HepG2 (cell line): ENCODE results near the gene CSRNP3. TPM values are rescaled to one million over a fixed set of nuclear protein-coding genes. Genes with fewer than 3 reads are reported as not detected.

Source experiments
- ATAC-seq: fragments of 200-7000 bp; cut with Tn5 transposase; 3 replicates; pipeline ENCODE4 v1.9.1; 2020; ENCODE audit warnings: mild to moderate bottlenecking, moderate library complexity
- BruUV-seq: library from RNA; stranded (reverse); fragments of 400-500 nt; replicated peaks from 2 replicates; lab custom pipeline; 2021; lab: Mats Ljungman, UMichigan
- CTCF ChIA-PET: fragments of 300-600 bp; formaldehyde crosslinking; extraction: SDS; loops from one replicate; lab custom pipeline; 2021; ENCODE audit warnings: low total read pairs, inconsistent platforms, low intra/inter-chr PET ratio; lab: Yijun Ruan, JAX
- POLR2A ChIA-PET: fragments of 350-600 bp; sonication (Branson Sonifier 250); formaldehyde crosslinking; loops from one replicate; lab custom pipeline; 2020; ENCODE audit warnings: antibody characterized with exemption, inconsistent platforms; lab: Yijun Ruan, JAX
- DNase-seq: peaks from one replicate; pipeline ENCODE4 v3.0.0-alpha.2; 2015; ENCODE audit warnings: low spot score
- FAIRE-seq: peaks from 3 replicates; lab custom pipeline; 2011; peaks lifted over from hg19 to GRCh38; lab: Jason Lieb, UNC
- H2AFZ ChIP-seq: one replicate; pipeline ENCODE4 v1.6.1; 2011; ENCODE audit warnings: low read length, inconsistent platforms
- H3K27ac ChIP-seq: fragments of 300-600 bp; 3 replicates; pipeline ENCODE4 v1.8.0; 2011; ENCODE audit warnings: mixed run types, mild to moderate bottlenecking, mixed read lengths, low read length, inconsistent platforms; ENCODE audit not compliant: insufficient read depth; ENCODE audit errors: extremely low read length
- H3K27me3 ChIP-seq, 2 experiments: fragments of 200-600 bp in 1 of 2; 2 replicates in 1 of 2; 3 replicates in 1 of 2; pipeline versions ENCODE4 v1.6.0 to v1.8.0; 2011; ENCODE audit warnings: low read length in 2 of 2, mild to moderate bottlenecking in 2 of 2, moderate library complexity in 2 of 2, inconsistent platforms in 1 of 2; ENCODE audit not compliant: insufficient read depth in 2 of 2, control insufficient read depth in 1 of 2
- H3K36me3 ChIP-seq, 2 experiments: fragments of 200-600 bp in 1 of 2; replicated peaks in 1 of 2; 2 replicates in 1 of 2; 3 replicates in 1 of 2; pipeline versions ENCODE4 v1.5.1 to v1.8.0; 2011; ENCODE audit warnings: low read length in 2 of 2, inconsistent platforms in 1 of 2; ENCODE audit not compliant: insufficient read depth in 2 of 2, control insufficient read depth in 1 of 2
- H3K4me1 ChIP-seq: 2 replicates; pipeline ENCODE4 v1.5.1; 2012; ENCODE audit warnings: low read length, inconsistent platforms; ENCODE audit not compliant: insufficient read depth
- H3K4me2 ChIP-seq: 2 replicates; pipeline ENCODE4 v1.6.0; 2011; ENCODE audit warnings: low read depth, low read length, inconsistent platforms
- H3K4me3 ChIP-seq, 3 experiments: fragments of 200-600 bp in 1 of 3; sonication (generic), shearing (Covaris generic) in 1 of 3; replicated peaks in 1 of 3; 2 replicates each; pipeline ENCODE4 v1.5.1; 2011 to 2016; ENCODE audit warnings: low read length in 3 of 3, inconsistent platforms in 2 of 3, low read depth in 2 of 3, mild to moderate bottlenecking in 2 of 3, control low read depth in 1 of 3, mixed read lengths in 1 of 3; ENCODE audit not compliant: insufficient read depth in 1 of 3
- H3K79me2 ChIP-seq: one replicate; pipeline ENCODE4 v1.6.1; 2011; ENCODE audit warnings: low read length, inconsistent platforms; ENCODE audit not compliant: insufficient read depth
- H3K9ac ChIP-seq: 2 replicates; pipeline ENCODE4 v1.6.0; 2011; ENCODE audit warnings: mild to moderate bottlenecking, low read depth, low read length, inconsistent platforms; ENCODE audit not compliant: insufficient read depth
- H3K9me3 ChIP-seq: 2 replicates; pipeline ENCODE4 v1.5.1; 2012; ENCODE audit warnings: mild to moderate bottlenecking, low read length
- H4K20me1 ChIP-seq: 2 replicates; pipeline ENCODE4 v1.6.0; 2011; ENCODE audit warnings: inconsistent platforms, mild to moderate bottlenecking, low read length, moderate library complexity; ENCODE audit not compliant: insufficient read depth
- ATF1 ChIP-seq: IDR thresholded peaks from 2 replicates; pipeline ENCODE4 v1.6.1; 2016; ENCODE audit warnings: mild to moderate bottlenecking, control low read depth
- GTF2F1 ChIP-seq: fragments of 150-350 bp; IDR thresholded peaks from 2 replicates; pipeline ENCODE4 v1.6.1; 2014; ENCODE audit warnings: low read length
- HNF4A ChIP-seq: sonication (generic); formaldehyde crosslinking; IDR thresholded peaks from 2 replicates; pipeline ENCODE4 v1.4.0; 2020; ENCODE audit warnings: missing genetic modification reagents
- HNF4G ChIP-seq, 2 experiments: sonication (generic) in 1 of 2; formaldehyde crosslinking in 1 of 2; IDR thresholded peaks; 2 replicates each; pipeline versions ENCODE4 v1.4.0 to v1.6.1; 2011 to 2020; ENCODE audit warnings: borderline replicate concordance in 2 of 2, low read depth in 2 of 2, mild to moderate bottlenecking in 2 of 2, low read length in 1 of 2, missing genetic modification reagents in 1 of 2, moderate library complexity in 1 of 2
- NKX3-1 ChIP-seq: sonication (generic); formaldehyde crosslinking; IDR thresholded peaks from 2 replicates; pipeline ENCODE4 v1.5.0; 2020; ENCODE audit warnings: missing genetic modification reagents
- PPARG ChIP-seq: conservative IDR thresholded peaks from 2 replicates; pipeline ENCODE4 v1.6.1; 2016; ENCODE audit warnings: missing biosample characterization, missing genetic modification reagents
- WGBS: methylation state at CpG from one replicate; pipeline ENCODE4 v1.1.6; 2017; ENCODE audit warnings: low lambda C conversion rate; 5-methylcytosine and 5-hydroxymethylcytosine counted together
- in situ Hi-C: cut with HindIII; loops from 2 replicates; pipeline ENCODE4 v1.10.0; 2017; ENCODE audit warnings: low pct_unique_long_range_greater_than_20kb; ENCODE audit not compliant: extremely low pct_ligation_motif_present
- intact Hi-C: fragments of 100-400 bp; cut with micrococcal nuclease; formaldehyde crosslinking; loops from one replicate; pipeline ENCODE4 v1.10.0; 2022; ENCODE audit not compliant: unreplicated experiment
- polyA plus RNA-seq, 8 experiments: library from polyadenylated mRNA; depleted of rRNA in 3 of 8; stranded (reverse) in 7 of 8; unstranded in 1 of 8; fragments of >200 nt; fragmentation: Illumina TruSeq in 4 of 8; extraction: Trizol in 4 of 8; gene quantifications; 2 replicates each; pipeline versions ENCODE4 v1.2.1 to v1.2.3, GENCODE V29; 2011 to 2016; ENCODE audit warnings: low read depth in 4 of 8, missing spikeins in 1 of 8, mixed read lengths in 1 of 8; ENCODE audit not compliant: insufficient read depth in 1 of 8
- total RNA-seq, 5 experiments: library from RNA; depleted of rRNA; stranded (reverse); fragments of >200 nt; fragmentation: Illumina TruSeq; extraction: Trizol; gene quantifications; 2 replicates each; pipeline ENCODE4 v1.2.3, GENCODE V29; 2016; ENCODE audit warnings: low read depth in 1 of 5
- TF ChIP-seq, protein P1 (sequence below): sonication (generic); formaldehyde crosslinking; conservative IDR thresholded peaks from 2 replicates; pipeline ENCODE4 v1.4.0; 2020; ENCODE audit warnings: missing genetic modification reagents
- TF ChIP-seq, protein P2 (sequence below): sonication (generic); formaldehyde crosslinking; IDR thresholded peaks from 2 replicates; pipeline ENCODE4 v1.5.1; 2020; ENCODE audit warnings: mild to moderate bottlenecking, missing genetic modification reagents, moderate library complexity
- TF ChIP-seq, protein P3 (sequence below): sonication (generic); formaldehyde crosslinking; IDR thresholded peaks from 2 replicates; pipeline ENCODE4 v1.4.0; 2020; ENCODE audit warnings: mild to moderate bottlenecking, missing genetic modification reagents, borderline replicate concordance

The CSRNP3 gene
- total and polyA plus RNA-seq, 2 of the 13 experiments (the other 11 are each of a cell fraction or from before 2014, with no cell fraction given): not detected

DNA sequence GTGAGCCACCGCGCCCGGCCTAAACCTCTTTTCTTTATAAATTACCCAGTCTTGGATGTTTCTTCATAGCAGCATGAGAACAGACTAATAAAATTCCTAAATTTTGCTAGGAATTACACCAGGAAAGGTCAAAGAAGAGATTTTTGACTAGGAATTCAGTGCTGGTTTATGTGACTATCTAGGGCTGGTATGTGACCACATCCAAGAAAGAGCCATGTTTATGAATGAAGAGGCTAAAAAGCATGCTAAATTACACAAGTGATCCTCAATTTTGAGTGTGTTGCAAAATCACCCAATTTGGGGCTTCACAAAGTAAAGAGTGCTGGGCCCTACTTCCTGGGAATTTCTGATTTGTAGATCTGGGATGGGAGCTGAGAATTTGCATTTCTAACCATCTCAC lies 123.6 kb downstream of the CSRNP3 start (continued):
- TF ChIP-seq, protein P1, sequence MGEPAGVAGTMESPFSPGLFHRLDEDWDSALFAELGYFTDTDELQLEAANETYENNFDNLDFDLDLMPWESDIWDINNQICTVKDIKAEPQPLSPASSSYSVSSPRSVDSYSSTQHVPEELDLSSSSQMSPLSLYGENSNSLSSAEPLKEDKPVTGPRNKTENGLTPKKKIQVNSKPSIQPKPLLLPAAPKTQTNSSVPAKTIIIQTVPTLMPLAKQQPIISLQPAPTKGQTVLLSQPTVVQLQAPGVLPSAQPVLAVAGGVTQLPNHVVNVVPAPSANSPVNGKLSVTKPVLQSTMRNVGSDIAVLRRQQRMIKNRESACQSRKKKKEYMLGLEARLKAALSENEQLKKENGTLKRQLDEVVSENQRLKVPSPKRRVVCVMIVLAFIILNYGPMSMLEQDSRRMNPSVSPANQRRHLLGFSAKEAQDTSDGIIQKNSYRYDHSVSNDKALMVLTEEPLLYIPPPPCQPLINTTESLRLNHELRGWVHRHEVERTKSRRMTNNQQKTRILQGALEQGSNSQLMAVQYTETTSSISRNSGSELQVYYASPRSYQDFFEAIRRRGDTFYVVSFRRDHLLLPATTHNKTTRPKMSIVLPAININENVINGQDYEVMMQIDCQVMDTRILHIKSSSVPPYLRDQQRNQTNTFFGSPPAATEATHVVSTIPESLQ (CRISPR knock-in tag): no peak
- TF ChIP-seq, protein P2, sequence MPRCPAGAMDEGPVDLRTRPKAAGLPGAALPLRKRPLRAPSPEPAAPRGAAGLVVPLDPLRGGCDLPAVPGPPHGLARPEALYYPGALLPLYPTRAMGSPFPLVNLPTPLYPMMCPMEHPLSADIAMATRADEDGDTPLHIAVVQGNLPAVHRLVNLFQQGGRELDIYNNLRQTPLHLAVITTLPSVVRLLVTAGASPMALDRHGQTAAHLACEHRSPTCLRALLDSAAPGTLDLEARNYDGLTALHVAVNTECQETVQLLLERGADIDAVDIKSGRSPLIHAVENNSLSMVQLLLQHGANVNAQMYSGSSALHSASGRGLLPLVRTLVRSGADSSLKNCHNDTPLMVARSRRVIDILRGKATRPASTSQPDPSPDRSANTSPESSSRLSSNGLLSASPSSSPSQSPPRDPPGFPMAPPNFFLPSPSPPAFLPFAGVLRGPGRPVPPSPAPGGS (CRISPR knock-in tag): no peak

DNA sequence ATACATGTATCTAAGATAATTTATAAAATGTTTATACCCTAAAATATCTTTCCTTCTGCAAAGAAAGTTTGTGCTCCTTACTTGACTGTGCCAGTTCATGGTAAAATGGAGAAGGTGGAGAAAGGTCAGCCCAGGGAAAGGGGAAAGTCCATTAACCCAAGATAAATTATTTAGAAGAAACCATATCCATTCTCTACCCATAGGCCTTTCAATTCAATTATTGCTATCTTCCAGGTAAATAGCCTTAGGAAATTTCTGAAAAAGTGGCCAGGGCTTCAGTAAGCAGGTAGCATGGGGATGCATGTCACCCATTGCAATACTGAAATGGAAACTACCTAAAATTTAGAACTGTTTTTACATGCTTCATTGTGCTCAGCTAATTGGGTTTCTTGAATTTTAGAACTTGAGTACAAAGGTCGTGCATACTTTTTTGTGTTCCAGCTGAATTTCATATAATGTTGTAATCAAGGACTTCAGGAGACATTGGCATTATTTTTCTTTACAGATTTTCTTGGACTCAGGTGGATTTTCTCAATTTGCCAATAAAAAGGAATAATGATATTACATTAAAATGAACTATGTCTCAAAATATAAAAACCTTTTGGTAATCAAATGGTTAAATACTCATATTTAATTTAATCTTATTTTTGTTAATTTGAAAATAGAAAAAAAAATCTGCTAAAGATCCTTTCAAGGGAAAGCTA lies 124.9 kb downstream of the CSRNP3 start:
- Histone ChIP-seq H2AFZ (no peak overlapping the region), H4K20me1 (no peaks in the 10 kb centered on the region), H3K4me3 (no peak overlapping the region), H3K9me3 (no peaks in the 10 kb centered on the region; the same call in 1 of the 2 replicates), H3K27ac (no peak overlapping the region), H3K79me2 (no peaks in the 10 kb centered on the region), H3K36me3 (no peaks in the 10 kb centered on the region), H3K4me1 (no peaks in the 10 kb centered on the region; the same call in 1 of the 2 replicates), H3K4me2 (no peak overlapping the region), H3K9ac (no peak overlapping the region), H3K27me3 (no peaks in the 10 kb centered on the region)
- BruUV-seq: no TSS peak
- no peak for DNase-seq
- ChIA-PET CTCF (no interaction called here), POLR2A (no interaction called here)
- no peak for ATAC-seq
- WGBS: 12% methylated on average over 1 of the region's 1 CpG
- no peak for FAIRE-seq
- no peak for TF ChIP-seq HNF4A (CRISPR knock-in tag)
- TF ChIP-seq PPARG (CRISPR knock-in tag): no peak
- no peak for TF ChIP-seq HNF4G (IDR thresholded peaks at IDR 0.05; ENCODE audit: borderline replicate concordance, low read depth, low read length)
- TF ChIP-seq HNF4G (CRISPR knock-in tag; IDR thresholded peaks at IDR 0.05; ENCODE audit: borderline replicate concordance, low read depth): no peak
- TF ChIP-seq, protein P3, sequence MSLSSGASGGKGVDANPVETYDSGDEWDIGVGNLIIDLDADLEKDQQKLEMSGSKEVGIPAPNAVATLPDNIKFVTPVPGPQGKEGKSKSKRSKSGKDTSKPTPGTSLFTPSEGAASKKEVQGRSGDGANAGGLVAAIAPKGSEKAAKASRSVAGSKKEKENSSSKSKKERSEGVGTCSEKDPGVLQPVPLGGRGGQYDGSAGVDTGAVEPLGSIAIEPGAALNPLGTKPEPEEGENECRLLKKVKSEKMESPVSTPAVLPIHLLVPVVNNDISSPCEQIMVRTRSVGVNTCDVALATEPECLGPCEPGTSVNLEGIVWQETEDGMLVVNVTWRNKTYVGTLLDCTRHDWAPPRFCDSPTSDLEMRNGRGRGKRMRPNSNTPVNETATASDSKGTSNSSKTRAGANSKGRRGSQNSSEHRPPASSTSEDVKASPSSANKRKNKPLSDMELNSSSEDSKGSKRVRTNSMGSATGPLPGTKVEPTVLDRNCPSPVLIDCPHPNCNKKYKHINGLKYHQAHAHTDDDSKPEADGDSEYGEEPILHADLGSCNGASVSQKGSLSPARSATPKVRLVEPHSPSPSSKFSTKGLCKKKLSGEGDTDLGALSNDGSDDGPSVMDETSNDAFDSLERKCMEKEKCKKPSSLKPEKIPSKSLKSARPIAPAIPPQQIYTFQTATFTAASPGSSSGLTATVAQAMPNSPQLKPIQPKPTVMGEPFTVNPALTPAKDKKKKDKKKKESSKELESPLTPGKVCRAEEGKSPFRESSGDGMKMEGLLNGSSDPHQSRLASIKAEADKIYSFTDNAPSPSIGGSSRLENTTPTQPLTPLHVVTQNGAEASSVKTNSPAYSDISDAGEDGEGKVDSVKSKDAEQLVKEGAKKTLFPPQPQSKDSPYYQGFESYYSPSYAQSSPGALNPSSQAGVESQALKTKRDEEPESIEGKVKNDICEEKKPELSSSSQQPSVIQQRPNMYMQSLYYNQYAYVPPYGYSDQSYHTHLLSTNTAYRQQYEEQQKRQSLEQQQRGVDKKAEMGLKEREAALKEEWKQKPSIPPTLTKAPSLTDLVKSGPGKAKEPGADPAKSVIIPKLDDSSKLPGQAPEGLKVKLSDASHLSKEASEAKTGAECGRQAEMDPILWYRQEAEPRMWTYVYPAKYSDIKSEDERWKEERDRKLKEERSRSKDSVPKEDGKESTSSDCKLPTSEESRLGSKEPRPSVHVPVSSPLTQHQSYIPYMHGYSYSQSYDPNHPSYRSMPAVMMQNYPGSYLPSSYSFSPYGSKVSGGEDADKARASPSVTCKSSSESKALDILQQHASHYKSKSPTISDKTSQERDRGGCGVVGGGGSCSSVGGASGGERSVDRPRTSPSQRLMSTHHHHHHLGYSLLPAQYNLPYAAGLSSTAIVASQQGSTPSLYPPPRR (CRISPR knock-in tag): no peak
- no peak for TF ChIP-seq GTF2F1
- TF ChIP-seq ATF1: no peak
- TF ChIP-seq NKX3-1: no peak
- in situ Hi-C loops (no loop called here), intact Hi-C loops (no loop called here)
